ENCODE data around the gene ABR. TPM values are rescaled to one million over a fixed set of nuclear protein-coding genes. Genes with fewer than 3 reads are reported as not detected.

Gene ABR
- total and polyA plus RNA-seq, 2 of the 13 experiments (the other 11 are each of a cell fraction or from before 2014, with no cell fraction given) = 12.4 to 40.4 TPM

DNA sequence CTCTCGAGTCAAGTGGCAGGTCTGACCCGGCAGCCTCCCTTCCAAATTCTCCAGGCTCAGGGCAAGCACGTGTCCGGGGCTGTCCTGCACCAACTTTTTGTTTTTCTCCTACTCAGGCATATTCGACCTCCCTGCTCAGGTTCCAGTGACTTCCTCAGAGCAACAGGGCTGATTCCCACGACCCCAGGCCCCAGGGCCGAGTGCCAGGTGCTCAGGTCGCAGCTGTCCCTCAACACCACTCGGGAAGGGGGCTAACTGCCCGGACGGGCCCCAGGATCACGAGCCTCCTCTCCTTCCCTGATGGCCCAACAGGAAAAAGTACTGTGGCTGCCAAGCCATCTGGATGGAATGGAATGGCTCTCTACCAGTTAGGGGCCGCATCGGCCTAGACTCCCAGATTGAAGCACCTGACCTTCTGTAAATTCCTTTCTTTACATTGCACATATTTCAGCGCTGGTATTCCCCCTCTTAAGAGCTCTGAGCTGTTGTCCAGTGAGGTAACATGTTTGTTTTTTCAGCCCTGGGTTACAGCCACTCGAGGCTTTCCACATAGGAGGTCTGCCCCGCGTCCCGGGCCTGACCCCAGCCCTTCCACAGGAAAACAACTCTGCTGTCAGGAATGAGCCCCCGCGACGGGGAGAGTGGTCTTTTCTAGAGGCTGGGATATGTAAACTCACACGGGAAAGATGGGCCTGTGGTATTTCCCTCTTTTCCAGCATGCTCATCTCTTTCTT, 225.2 kb downstream of the ABR start (continued):
- no peak for TF ChIP-seq HMGA1 (CRISPR knock-in tag; conservative IDR thresholded peaks at IDR 0.05)
- no peak for TF ChIP-seq KAT2B (IDR thresholded peaks at IDR 0.05; ENCODE audit: borderline replicate concordance, low read depth, low read length)
- no peak for TF ChIP-seq ZMYM3 (CRISPR knock-in tag; IDR thresholded peaks at IDR 0.05)
- no peak for TF ChIP-seq IKZF4 (CRISPR knock-in tag; IDR thresholded peaks at IDR 0.05; ENCODE audit: borderline replicate concordance, low read depth, not compliant biosample characterization)
- no peak for TF ChIP-seq ZNF263 (CRISPR knock-in tag; IDR thresholded peaks at IDR 0.05)
- TF ChIP-seq, protein P1, sequence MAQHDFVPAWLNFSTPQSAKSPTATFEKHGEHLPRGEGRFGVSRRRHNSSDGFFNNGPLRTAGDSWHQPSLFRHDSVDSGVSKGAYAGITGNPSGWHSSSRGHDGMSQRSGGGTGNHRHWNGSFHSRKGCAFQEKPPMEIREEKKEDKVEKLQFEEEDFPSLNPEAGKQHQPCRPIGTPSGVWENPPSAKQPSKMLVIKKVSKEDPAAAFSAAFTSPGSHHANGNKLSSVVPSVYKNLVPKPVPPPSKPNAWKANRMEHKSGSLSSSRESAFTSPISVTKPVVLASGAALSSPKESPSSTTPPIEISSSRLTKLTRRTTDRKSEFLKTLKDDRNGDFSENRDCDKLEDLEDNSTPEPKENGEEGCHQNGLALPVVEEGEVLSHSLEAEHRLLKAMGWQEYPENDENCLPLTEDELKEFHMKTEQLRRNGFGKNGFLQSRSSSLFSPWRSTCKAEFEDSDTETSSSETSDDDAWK (CRISPR knock-in tag; IDR thresholded peaks at IDR 0.05) = no peak
- no peak for TF ChIP-seq MTF2 (CRISPR knock-in tag; IDR thresholded peaks at IDR 0.05; ENCODE audit: borderline replicate concordance)
- TF ChIP-seq, protein P2, sequence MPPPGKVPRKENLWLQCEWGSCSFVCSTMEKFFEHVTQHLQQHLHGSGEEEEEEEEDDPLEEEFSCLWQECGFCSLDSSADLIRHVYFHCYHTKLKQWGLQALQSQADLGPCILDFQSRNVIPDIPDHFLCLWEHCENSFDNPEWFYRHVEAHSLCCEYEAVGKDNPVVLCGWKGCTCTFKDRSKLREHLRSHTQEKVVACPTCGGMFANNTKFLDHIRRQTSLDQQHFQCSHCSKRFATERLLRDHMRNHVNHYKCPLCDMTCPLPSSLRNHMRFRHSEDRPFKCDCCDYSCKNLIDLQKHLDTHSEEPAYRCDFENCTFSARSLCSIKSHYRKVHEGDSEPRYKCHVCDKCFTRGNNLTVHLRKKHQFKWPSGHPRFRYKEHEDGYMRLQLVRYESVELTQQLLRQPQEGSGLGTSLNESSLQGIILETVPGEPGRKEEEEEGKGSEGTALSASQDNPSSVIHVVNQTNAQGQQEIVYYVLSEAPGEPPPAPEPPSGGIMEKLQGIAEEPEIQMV (CRISPR knock-in tag; IDR thresholded peaks at IDR 0.05; ENCODE audit: low read depth) = no peak
- TF ChIP-seq ZNF883 (CRISPR knock-in tag; IDR thresholded peaks at IDR 0.05; ENCODE audit: not compliant biosample characterization) = no peak
- no peak for TF ChIP-seq ZNF101 (CRISPR knock-in tag; IDR thresholded peaks at IDR 0.05; ENCODE audit: borderline replicate concordance, low read depth)
- TF ChIP-seq ZNF234 (CRISPR knock-in tag; conservative IDR thresholded peaks at IDR 0.05) = no peak
- no peak for TF ChIP-seq NFRKB (IDR thresholded peaks at IDR 0.05)
- TF ChIP-seq, protein P3, sequence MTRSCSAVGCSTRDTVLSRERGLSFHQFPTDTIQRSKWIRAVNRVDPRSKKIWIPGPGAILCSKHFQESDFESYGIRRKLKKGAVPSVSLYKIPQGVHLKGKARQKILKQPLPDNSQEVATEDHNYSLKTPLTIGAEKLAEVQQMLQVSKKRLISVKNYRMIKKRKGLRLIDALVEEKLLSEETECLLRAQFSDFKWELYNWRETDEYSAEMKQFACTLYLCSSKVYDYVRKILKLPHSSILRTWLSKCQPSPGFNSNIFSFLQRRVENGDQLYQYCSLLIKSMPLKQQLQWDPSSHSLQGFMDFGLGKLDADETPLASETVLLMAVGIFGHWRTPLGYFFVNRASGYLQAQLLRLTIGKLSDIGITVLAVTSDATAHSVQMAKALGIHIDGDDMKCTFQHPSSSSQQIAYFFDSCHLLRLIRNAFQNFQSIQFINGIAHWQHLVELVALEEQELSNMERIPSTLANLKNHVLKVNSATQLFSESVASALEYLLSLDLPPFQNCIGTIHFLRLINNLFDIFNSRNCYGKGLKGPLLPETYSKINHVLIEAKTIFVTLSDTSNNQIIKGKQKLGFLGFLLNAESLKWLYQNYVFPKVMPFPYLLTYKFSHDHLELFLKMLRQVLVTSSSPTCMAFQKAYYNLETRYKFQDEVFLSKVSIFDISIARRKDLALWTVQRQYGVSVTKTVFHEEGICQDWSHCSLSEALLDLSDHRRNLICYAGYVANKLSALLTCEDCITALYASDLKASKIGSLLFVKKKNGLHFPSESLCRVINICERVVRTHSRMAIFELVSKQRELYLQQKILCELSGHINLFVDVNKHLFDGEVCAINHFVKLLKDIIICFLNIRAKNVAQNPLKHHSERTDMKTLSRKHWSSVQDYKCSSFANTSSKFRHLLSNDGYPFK (CRISPR knock-in tag; IDR thresholded peaks at IDR 0.05; ENCODE audit: borderline replicate concordance) = no peak; the same call in 1 of the 2 replicates
- TF ChIP-seq, protein P4, sequence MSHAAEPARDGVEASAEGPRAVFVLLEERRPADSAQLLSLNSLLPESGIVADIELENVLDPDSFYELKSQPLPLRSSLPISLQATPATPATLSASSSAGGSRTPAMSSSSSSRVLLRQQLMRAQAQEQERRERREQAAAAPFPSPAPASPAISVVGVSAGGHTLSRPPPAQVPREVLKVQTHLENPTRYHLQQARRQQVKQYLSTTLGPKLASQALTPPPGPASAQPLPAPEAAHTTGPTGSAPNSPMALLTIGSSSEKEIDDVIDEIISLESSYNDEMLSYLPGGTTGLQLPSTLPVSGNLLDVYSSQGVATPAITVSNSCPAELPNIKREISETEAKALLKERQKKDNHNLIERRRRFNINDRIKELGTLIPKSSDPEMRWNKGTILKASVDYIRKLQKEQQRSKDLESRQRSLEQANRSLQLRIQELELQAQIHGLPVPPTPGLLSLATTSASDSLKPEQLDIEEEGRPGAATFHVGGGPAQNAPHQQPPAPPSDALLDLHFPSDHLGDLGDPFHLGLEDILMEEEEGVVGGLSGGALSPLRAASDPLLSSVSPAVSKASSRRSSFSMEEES (CRISPR knock-in tag; IDR thresholded peaks at IDR 0.05) = peak; percentile 90
- TF ChIP-seq, protein P5, sequence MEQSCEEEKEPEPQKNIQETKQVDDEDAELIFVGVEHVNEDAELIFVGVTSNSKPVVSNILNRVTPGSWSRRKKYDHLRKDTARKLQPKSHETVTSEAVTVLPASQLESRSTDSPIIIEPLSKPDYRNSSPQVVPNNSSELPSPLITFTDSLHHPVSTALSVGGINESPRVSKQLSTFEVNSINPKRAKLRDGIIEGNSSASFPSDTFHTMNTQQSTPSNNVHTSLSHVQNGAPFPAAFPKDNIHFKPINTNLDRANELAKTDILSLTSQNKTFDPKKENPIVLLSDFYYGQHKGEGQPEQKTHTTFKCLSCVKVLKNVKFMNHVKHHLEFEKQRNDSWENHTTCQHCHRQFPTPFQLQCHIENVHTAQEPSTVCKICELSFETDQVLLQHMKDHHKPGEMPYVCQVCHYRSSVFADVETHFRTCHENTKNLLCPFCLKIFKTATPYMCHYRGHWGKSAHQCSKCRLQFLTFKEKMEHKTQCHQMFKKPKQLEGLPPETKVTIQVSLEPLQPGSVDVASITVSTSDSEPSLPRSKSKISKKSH (CRISPR knock-in tag; IDR thresholded peaks at IDR 0.05; ENCODE audit: borderline replicate concordance) = no peak
- TF ChIP-seq, protein P6, sequence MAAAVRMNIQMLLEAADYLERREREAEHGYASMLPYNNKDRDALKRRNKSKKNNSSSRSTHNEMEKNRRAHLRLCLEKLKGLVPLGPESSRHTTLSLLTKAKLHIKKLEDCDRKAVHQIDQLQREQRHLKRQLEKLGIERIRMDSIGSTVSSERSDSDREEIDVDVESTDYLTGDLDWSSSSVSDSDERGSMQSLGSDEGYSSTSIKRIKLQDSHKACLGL (CRISPR knock-in tag; IDR thresholded peaks at IDR 0.05) = no peak
